ENCODE data around the gene LYG1. TPM values are rescaled to one million over a fixed set of nuclear protein-coding genes. Genes with fewer than 3 reads are reported as not detected.
"Not testable (repeated sequence)": the region's sequence is repeated elsewhere in the genome, so short reads cannot be mapped to it uniquely, and the experiment has no call there.

LYG1 gene
- total RNA-seq: under 1 TPM in 3 of 4 donors, not detected in 1; 0.50 to 0.65 (median 0.57) TPM

DNA sequence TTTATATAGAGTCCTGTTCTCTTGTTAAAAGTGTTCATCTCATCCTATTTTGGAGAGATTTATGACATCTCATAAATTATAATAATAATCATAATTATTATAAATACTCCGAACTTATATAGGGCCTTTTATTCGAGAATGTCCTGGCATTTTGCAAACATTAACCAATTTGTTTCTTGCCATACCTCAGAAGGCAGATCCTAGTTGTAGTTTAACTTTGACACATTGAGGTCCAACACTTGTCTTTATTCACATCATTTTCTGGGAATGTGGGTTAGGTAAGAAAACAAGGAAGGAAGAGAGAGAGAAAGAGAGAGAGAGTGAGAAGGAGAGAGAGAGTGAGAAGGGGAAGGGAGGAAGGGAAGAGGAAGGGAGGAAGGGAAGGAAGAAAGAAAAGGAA, at the start of gene LYG1:
TSS of gene LYG1 (minus strand) at position 101 of the 400 bp plus-strand sequence. CDS start 5,527 bp downstream, outside the sequence.
- H3K27ac ChIP-seq (replicated peaks in 1 of 4); H3K4me3 ChIP-seq; intact Hi-C loops (cut with DNase I); DNase-seq (ENCODE audit: extremely low spot score); H3K9me3 ChIP-seq; H3K27me3 ChIP-seq; H3K4me1 ChIP-seq: not testable (repeated sequence)
- 87% methylated on average over 2 of the region's 2 CpGs for WGBS
- peaks cover 3 to 39% (median 22%) of the 10 kb centered on the region in 4 donors for H3K36me3 ChIP-seq

GRCh38 chr2:99350194-99350593, 49.2 kb upstream of the LYG1 start:
- H3K9me3 ChIP-seq: no peaks in the 10 kb centered on the region
- no peaks in the 10 kb centered on the region for H3K36me3 ChIP-seq
- no peak for DNase-seq (ENCODE audit: extremely low spot score)
- H3K27ac ChIP-seq (replicated peaks in 1 of 4): no peak overlapping the region
- intact Hi-C loops (cut with DNase I): no loop called here
- TF ChIP-seq POLR2A (IDR thresholded peaks at IDR 0.05; ENCODE audit: low read depth) (no peak), POLR2AphosphoS5 (IDR thresholded peaks at IDR 0.05) (no peak), EP300 (IDR thresholded peaks at IDR 0.05) (no peak), CTCF (IDR thresholded peaks at IDR 0.05) (no peak)
- peaks cover 0 to 18% (median 4%) of the 10 kb centered on the region in 4 donors for H3K4me1 ChIP-seq
- H3K27me3 ChIP-seq: no peaks in the 10 kb centered on the region
- no peak overlapping the region for H3K4me3 ChIP-seq

DNA sequence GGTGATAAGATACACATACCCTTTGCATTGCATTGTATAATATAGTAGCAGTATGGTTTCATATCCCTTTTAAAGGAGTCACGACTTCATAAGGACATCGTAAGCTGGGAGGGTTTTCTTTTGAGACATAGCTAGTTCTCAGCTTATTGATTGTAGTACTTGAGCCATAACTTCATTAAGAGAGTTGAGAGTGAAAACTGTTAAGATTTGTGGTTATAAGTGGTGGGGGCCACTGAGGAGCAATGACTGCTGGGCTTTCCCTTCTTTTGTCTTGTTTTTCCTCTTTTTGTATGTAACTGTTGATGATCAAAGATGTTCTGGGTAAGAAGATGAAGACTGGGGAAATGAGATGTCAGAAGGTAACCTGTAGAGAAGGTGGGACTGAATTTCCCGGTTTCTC, 47.2 kb upstream of the LYG1 start:
- Histone ChIP-seq H3K27ac (replicated peaks in 1 of 4) (no peak overlapping the region), H3K9me3 (no peaks in the 10 kb centered on the region), H3K27me3 (no peaks in the 10 kb centered on the region), H3K4me1 (peaks cover 0 to 13% (median 4%) of the 10 kb centered on the region in 4 donors), H3K4me3 (no peak overlapping the region), H3K36me3 (no peaks in the 10 kb centered on the region)
- TF ChIP-seq POLR2A (IDR thresholded peaks at IDR 0.05; ENCODE audit: low read depth): no peak
- TF ChIP-seq CTCF (IDR thresholded peaks at IDR 0.05): no peak
- TF ChIP-seq EP300 (IDR thresholded peaks at IDR 0.05): no peak
- TF ChIP-seq POLR2AphosphoS5 (IDR thresholded peaks at IDR 0.05): no peak
- DNase-seq (ENCODE audit: extremely low spot score): no peak
- 92% methylated on average over 3 of the region's 3 CpGs for WGBS
- intact Hi-C loops (cut with DNase I): no loop called here

DNA sequence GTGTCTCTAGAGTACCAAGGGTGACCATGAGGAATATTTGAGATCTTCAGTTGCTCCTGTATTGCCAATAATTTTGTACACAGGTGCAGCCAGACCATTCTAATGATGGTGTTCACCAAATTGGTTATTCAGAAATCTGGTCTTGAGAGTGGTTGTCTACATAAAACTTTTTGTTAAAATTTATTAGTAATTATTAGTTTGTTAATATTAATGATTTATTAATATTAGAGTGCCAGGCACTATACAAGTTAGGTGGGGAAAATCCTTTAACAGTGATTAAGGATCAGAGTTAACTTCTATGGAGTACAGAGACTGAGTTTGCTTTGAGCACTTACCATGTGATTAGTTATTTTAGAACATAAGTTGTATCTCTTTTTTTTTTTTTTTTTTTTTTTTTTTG, 45.2 kb upstream of the LYG1 start:
- no peak overlapping the region for H3K27ac ChIP-seq (replicated peaks in 1 of 4)
- H3K4me3 ChIP-seq: no peak overlapping the region
- no peaks in the 10 kb centered on the region for H3K36me3 ChIP-seq
- no peak for DNase-seq (ENCODE audit: extremely low spot score)
- TF ChIP-seq EP300 (IDR thresholded peaks at IDR 0.05): no peak
- no peak for TF ChIP-seq POLR2A (IDR thresholded peaks at IDR 0.05; ENCODE audit: low read depth)
- no peak for TF ChIP-seq POLR2AphosphoS5 (IDR thresholded peaks at IDR 0.05)
- no peaks in the 10 kb centered on the region for H3K27me3 ChIP-seq
- intact Hi-C loops (cut with DNase I): no loop called here
- peaks cover 0 to 15% (median 4%) of the 10 kb centered on the region in 4 donors for H3K4me1 ChIP-seq
- H3K9me3 ChIP-seq: no peaks in the 10 kb centered on the region

- H3K4me1 ChIP-seq: peaks cover 3 to 22% (median 11%) of the 10 kb centered on the region in 4 donors
- H3K9me3 ChIP-seq; H3K36me3 ChIP-seq; DNase-seq (ENCODE audit: extremely low spot score); H3K4me3 ChIP-seq; H3K27me3 ChIP-seq; H3K27ac ChIP-seq (replicated peaks in 1 of 4); intact Hi-C loops (cut with DNase I): not testable (repeated sequence)
- 97% methylated on average over 7 of the region's 7 CpGs for WGBS
These were observed 44.4 kb upstream of the LYG1 start for GRCh38 chr2:99345446-99345845.

- H3K4me1 ChIP-seq: peaks cover 22 to 37% (median 34%) of the 10 kb centered on the region in 4 donors
- no peaks in the 10 kb centered on the region for H3K9me3 ChIP-seq
- H3K4me3 ChIP-seq: no peak overlapping the region
- TF ChIP-seq EP300 (IDR thresholded peaks at IDR 0.05) (no peak), POLR2AphosphoS5 (IDR thresholded peaks at IDR 0.05) (no peak)
- H3K36me3 ChIP-seq: no peaks in the 10 kb centered on the region
- no peak overlapping the region for H3K27ac ChIP-seq (replicated peaks in 1 of 4)
- H3K27me3 ChIP-seq: no peaks in the 10 kb centered on the region
- DNase-seq (ENCODE audit: extremely low spot score): no peak
- intact Hi-C loops (cut with DNase I): no loop called here
- WGBS: 91% methylated on average over 2 of the region's 2 CpGs
These were observed 41.5 kb upstream of the LYG1 start for GRCh38 chr2:99342536-99342935.

DNA sequence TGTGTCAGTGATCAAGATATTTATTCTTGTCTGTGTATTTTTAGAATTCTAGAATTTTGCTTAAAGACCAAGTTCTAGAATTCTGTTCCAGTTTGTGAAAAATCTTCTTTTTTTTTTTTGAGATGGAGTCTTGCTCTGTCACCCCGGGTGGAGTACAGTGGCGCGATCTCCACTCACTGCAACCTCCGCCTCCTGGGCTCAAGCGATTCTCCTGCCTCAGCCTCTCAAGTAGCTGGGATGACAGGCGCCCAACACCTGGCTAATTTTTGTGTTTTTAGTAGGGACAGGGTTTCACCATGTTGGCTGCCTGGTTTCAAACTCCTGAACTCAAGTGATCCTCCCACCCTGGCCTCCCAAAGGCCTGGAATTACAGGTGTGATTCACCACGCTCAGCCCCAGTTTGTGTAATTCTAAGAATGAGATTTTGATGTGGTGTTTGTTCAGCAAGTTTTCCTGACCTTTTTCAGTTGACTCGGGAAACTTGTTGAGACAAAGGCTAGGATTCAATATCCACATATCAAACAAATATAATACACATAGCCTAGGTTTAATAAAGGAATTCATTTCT, 39.8 kb upstream of the LYG1 start:
- Histone ChIP-seq H3K27me3 (no peaks in the 10 kb centered on the region), H3K27ac (replicated peaks in 1 of 4) (no peak overlapping the region), H3K4me3 (no peak overlapping the region), H3K9me3 (no peaks in the 10 kb centered on the region), H3K4me1 (peaks cover 22 to 37% (median 33%) of the 10 kb centered on the region in 4 donors), H3K36me3 (no peaks in the 10 kb centered on the region)
- no peak for DNase-seq (ENCODE audit: extremely low spot score)
- 88% methylated on average over 8 of the region's 8 CpGs for WGBS
- TF ChIP-seq POLR2A (IDR thresholded peaks at IDR 0.05; ENCODE audit: low read depth) (no peak), CTCF (IDR thresholded peaks at IDR 0.05) (no peak), POLR2AphosphoS5 (IDR thresholded peaks at IDR 0.05) (no peak), EP300 (IDR thresholded peaks at IDR 0.05) (no peak)
- intact Hi-C loops (cut with DNase I): no loop called here

Data from esophagus muscularis mucosa (tissue), 4 donors.